Upper lobe of right lung (tissue), 1 donor: ENCODE data around the gene PILRB. TPM values are rescaled to one million over a fixed set of nuclear protein-coding genes. Genes with fewer than 3 reads are reported as not detected.
"Not testable (repeated sequence)": the region's sequence is repeated elsewhere in the genome, so short reads cannot be mapped to it uniquely, and the experiment has no call there.

ENCODE experiments used
- ATAC-seq: fragments of 200-7000 bp; cut with Tn5 transposase; one replicate; pipeline ENCODE4 v1.9.1; 2020; ENCODE audit warnings: mild to moderate bottlenecking, moderate library complexity
- DNase-seq: peaks from one replicate; pipeline ENCODE4 v3.0.0-alpha.2; 2020
- H3K27ac ChIP-seq: fragments of 200-600 bp; one replicate; pipeline ENCODE4 v1.8.0; 2022
- H3K27me3 ChIP-seq: fragments of 200-600 bp; one replicate; pipeline ENCODE4 v1.8.0; 2022; ENCODE audit warnings: mild to moderate bottlenecking
- H3K36me3 ChIP-seq: fragments of 200-600 bp; one replicate; pipeline ENCODE4 v1.8.0; 2022
- H3K4me1 ChIP-seq: fragments of 200-600 bp; one replicate; pipeline ENCODE4 v1.8.0; 2022
- H3K4me3 ChIP-seq: fragments of 200-600 bp; one replicate; pipeline ENCODE4 v1.8.0; 2022; ENCODE audit warnings: mild to moderate bottlenecking
- H3K9me3 ChIP-seq: fragments of 200-600 bp; one replicate; pipeline ENCODE4 v1.8.0; 2022
- intact Hi-C: fragments of 100-400 bp; cut with DNase I; formaldehyde crosslinking; loops from one replicate; pipeline ENCODE4 v1.11.0; 2022
- total RNA-seq: library from RNA; stranded (reverse); fragmentation: NEBNext Ultra II Directional; extraction: Animal tissue kit (Norgen Biotek cat#: 25700); gene quantifications from one replicate; pipeline ENCODE4 v1.2.1, GENCODE V29; 2021
- TF ChIP-seq, protein P1 (sequence below): fragments of 200-600 bp; IDR thresholded peaks from one replicate; pipeline ENCODE4 v1.8.0; 2022; ENCODE audit warnings: antibody characterized with exemption
- donor health status: DM: no; HTN: yes; CAD: no; lungs with severe emphysema.

Gene PILRB
- total RNA-seq, 1 donor from 2014 or later: 38.1 TPM

DNA sequence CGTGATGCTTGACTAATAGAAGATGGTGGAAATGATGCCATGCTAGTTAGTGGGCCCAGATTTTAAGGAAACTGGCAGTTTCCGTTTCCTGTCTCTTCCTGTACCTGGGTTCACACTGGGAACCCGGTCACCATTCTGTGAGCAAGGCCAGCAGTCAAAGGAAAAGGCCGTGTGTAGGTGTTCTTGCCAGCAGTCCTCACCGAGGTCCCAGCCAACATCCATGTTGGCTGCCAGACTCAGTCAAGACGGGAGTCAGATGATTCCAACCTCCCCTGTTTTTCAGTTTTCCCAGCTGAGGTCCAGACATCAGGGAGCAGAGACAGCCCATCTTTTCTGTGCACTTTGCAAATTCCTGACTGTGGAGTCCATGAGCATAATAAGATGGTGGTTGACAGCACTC lies 15.2 kb upstream of the PILRB start:
- TF ChIP-seq, protein P1, sequence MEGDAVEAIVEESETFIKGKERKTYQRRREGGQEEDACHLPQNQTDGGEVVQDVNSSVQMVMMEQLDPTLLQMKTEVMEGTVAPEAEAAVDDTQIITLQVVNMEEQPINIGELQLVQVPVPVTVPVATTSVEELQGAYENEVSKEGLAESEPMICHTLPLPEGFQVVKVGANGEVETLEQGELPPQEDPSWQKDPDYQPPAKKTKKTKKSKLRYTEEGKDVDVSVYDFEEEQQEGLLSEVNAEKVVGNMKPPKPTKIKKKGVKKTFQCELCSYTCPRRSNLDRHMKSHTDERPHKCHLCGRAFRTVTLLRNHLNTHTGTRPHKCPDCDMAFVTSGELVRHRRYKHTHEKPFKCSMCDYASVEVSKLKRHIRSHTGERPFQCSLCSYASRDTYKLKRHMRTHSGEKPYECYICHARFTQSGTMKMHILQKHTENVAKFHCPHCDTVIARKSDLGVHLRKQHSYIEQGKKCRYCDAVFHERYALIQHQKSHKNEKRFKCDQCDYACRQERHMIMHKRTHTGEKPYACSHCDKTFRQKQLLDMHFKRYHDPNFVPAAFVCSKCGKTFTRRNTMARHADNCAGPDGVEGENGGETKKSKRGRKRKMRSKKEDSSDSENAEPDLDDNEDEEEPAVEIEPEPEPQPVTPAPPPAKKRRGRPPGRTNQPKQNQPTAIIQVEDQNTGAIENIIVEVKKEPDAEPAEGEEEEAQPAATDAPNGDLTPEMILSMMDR: no peak

DNA sequence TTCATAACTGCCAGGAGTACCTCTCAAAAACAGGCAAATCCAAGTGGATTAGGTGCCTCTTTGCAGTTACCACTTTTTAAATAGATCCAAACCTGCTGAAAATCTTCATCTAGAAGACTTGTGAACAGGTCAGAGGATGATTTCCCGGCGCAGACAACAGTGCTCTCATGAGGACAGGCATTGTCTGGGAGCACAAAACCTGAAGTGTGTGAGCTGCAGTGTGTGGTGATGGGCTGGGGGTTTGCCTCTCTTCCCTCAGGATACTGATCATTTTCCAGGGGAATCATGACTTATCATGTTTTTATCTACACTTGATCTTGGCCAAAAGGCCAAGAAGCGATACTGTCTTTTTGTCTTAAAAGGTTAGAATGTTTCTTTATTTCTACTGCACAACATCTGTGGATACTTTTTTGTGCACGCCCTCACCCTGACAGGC lies 13.8 kb upstream of the PILRB start:
- DNase-seq, intact Hi-C loops, ATAC-seq, H3K27me3 ChIP-seq, H3K27ac ChIP-seq, H3K4me1 ChIP-seq, H3K9me3 ChIP-seq, H3K4me3 ChIP-seq: not testable (repeated sequence)
- H3K36me3 ChIP-seq: peaks cover 63% of the 10 kb centered on the region

More for the DNA sequence above, 15.2 kb upstream of the PILRB start:
- H3K36me3 ChIP-seq: peaks cover 61% of the 10 kb centered on the region
- H3K4me1 ChIP-seq: peaks cover 4% of the 10 kb centered on the region
- ATAC-seq: no peak
- intact Hi-C loops: no loop called here
- H3K9me3 ChIP-seq: no peaks in the 10 kb centered on the region
- H3K27ac ChIP-seq: no peak overlapping the region
- no peak for DNase-seq
- H3K27me3 ChIP-seq: no peaks in the 10 kb centered on the region
- no peak overlapping the region for H3K4me3 ChIP-seq

DNA sequence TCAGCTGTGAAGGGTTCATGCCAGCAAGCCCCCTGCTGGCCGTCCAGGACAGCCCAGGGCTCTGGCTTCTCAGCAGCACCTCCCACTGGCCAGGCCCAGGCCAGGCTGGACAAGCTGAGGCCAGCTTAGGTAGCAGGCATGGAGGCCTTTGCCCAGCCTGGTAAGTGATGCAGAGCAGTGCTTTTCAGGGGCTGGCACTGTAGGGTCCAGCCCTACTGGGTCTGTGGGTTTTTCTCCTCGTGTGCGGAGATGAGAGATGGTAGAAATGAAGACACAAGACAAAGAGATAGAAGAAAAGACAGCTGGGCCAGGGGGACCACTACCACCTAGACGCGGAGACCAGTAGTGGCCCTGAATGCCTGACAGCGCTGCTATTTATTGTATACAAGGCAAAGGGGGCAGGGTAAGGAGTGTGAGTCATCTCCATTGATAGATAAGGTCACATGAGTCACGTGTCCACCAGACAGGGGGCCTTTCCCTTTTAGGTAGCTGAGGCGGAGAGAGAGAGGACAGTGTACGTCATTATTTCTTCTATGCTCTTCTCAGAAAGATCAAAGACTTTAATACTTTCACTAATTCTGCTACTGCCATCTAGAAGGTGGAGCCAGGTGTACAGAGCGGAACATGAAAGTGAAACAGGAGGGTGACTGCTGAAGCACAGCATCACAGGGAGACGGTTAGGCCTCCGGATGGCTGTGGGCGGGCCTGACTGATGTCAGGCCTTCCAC lies 13.2 kb upstream of the PILRB start:
- Histone ChIP-seq H3K27ac (peak overlapping the region; percentile 60), H3K36me3 (peaks cover 63% of the 10 kb centered on the region)
- DNase-seq: not testable (repeated sequence)

DNA sequence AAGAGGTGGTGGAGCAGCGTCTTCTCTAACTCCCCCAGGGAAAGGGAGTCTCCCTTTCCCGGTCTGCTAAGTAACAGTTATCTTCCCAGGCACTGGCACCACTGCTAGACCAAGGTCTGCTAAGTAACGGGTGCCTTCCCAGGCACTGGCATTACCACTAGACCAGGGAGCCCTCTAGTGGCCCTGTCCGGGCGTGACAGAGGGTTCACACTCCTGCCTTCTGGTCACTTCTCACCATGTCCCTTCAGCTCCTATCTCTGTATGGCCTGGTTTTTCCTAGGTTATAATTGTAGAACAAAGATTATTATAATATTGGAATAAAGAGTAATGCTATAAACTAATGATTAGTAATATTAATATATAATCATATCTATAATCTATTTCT lies 12.6 kb upstream of the PILRB start:
- H3K4me3 ChIP-seq, H3K27me3 ChIP-seq, intact Hi-C loops, H3K27ac ChIP-seq, H3K4me1 ChIP-seq, H3K9me3 ChIP-seq: not testable (repeated sequence)
- peaks cover 66% of the 10 kb centered on the region for H3K36me3 ChIP-seq
- peak; percentile 87 for DNase-seq
- TF ChIP-seq, protein P1: peak; percentile 59
- ATAC-seq: peak; percentile 42

More for the DNA sequence above, 13.2 kb upstream of the PILRB start:
- H3K27me3 ChIP-seq, H3K4me3 ChIP-seq, H3K9me3 ChIP-seq, intact Hi-C loops, H3K4me1 ChIP-seq: not testable (repeated sequence)
- peak; percentile 96 for ATAC-seq
- TF ChIP-seq, protein P1: peak; percentile 41

DNA sequence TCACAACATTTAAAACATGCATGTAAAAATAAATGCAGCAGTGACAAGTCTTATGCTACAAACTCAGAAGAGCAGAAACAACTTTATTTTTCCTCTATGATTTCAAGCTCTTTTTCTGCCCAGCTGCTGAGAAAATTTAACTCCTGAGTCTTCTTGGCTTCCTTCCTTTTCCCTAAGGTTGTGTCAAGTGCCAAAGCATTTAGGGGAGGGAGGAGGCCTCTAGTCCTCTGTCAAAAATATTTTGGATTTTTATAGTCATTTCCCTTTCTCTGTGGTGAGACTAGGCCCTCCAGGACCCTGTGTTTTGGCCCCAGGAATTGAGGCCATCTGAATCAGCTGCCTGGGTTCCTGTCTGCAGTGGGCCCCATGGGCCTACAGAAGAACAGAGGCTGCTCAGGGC lies 11.0 kb upstream of the PILRB start:
- no peaks in the 10 kb centered on the region for H3K9me3 ChIP-seq
- intact Hi-C loops: no loop called here
- no peaks in the 10 kb centered on the region for H3K27me3 ChIP-seq
- no peak for ATAC-seq
- TF ChIP-seq, protein P1: no peak
- no peak overlapping the region for H3K4me3 ChIP-seq
- H3K27ac ChIP-seq: no peak overlapping the region
- peaks cover 72% of the 10 kb centered on the region for H3K36me3 ChIP-seq
- peaks cover 4% of the 10 kb centered on the region for H3K4me1 ChIP-seq
- no peak for DNase-seq

DNA sequence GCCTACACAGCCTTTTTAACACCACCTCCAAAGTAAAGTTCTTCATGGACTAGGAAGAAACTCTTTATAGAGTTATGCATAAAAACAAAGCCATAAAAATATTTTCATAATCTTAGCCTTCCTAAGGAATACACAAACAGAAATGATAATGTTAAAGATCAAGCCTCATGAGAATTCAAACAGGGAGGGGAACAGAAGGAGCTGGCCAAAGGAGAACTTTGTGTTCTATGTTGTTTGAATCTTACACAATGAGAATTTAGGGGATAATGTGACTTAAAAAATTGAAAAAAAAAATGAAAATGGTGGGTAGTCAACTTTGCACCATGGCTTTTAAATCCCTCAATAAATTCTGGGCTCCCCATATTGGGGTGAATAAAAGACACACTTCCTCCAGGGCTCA lies 9.1 kb upstream of the PILRB start:
- no peak for ATAC-seq
- H3K4me1 ChIP-seq: peaks cover 4% of the 10 kb centered on the region
- no peaks in the 10 kb centered on the region for H3K27me3 ChIP-seq
- peaks cover 81% of the 10 kb centered on the region for H3K36me3 ChIP-seq
- TF ChIP-seq, protein P1: no peak
- no peaks in the 10 kb centered on the region for H3K9me3 ChIP-seq
- H3K27ac ChIP-seq: no peak overlapping the region
- DNase-seq: no peak
- H3K4me3 ChIP-seq: no peak overlapping the region
- intact Hi-C loops: no loop called here
